Activated naive CD8-positive, alpha-beta T cell (primary cell): ENCODE measurements around the gene TIAL1.

Experiments used
- H3K27ac Mint-ChIP-seq: one replicate; pipeline ENCODE4 v1.8.0; 2021; ENCODE audit warnings: mixed read lengths
- H3K27me3 Mint-ChIP-seq: one replicate; pipeline ENCODE4 v1.8.0; 2021; ENCODE audit warnings: mixed read lengths
- H3K36me3 Mint-ChIP-seq: one replicate; pipeline ENCODE4 v1.8.0; 2021; ENCODE audit warnings: mixed read lengths
- H3K4me1 Mint-ChIP-seq: one replicate; pipeline ENCODE4 v1.8.0; 2021; ENCODE audit warnings: low read depth, mixed read lengths
- H3K4me3 Mint-ChIP-seq: one replicate; pipeline ENCODE4 v1.8.0; 2021; ENCODE audit warnings: mild to moderate bottlenecking, mixed read lengths
- H3K9me3 Mint-ChIP-seq: one replicate; pipeline ENCODE4 v1.8.0; 2021; ENCODE audit warnings: low read depth, mixed read lengths

Gene TIAL1

GRCh38 chr10:119596537-119597404, at the start of gene TIAL1:
TIAL1 (minus strand) TSS chr10:119596964; CDS start chr10:119596465, 499 bp downstream.
- Mint-ChIP-seq H3K36me3 (peaks cover 13% of the 10 kb centered on the region), H3K4me3 (peak within 1 kb of the TSS; percentile 99), H3K4me1 (peaks cover 50% of the 10 kb centered on the region), H3K27me3 (no peaks in the 10 kb centered on the region), H3K27ac (peak within 1 kb of the TSS; percentile 98), H3K9me3 (no peaks in the 10 kb centered on the region)

GRCh38 chr10:119644994-119645393, 48.2 kb upstream of the TIAL1 start:
- no peaks in the 10 kb centered on the region for H3K27me3 Mint-ChIP-seq
- H3K27ac Mint-ChIP-seq: no peak overlapping the region
- H3K4me1 Mint-ChIP-seq: peaks cover 16% of the 10 kb centered on the region
- no peak overlapping the region for H3K4me3 Mint-ChIP-seq
- no peaks in the 10 kb centered on the region for H3K36me3 Mint-ChIP-seq
- H3K9me3 Mint-ChIP-seq: no peaks in the 10 kb centered on the region

- H3K36me3 Mint-ChIP-seq: no peaks in the 10 kb centered on the region
- no peak overlapping the region for H3K4me3 Mint-ChIP-seq
- H3K9me3 Mint-ChIP-seq: no peaks in the 10 kb centered on the region
- peaks cover 13% of the 10 kb centered on the region for H3K4me1 Mint-ChIP-seq
- no peak overlapping the region for H3K27ac Mint-ChIP-seq
- H3K27me3 Mint-ChIP-seq: no peaks in the 10 kb centered on the region
These were observed 47.5 kb upstream of the TIAL1 start for GRCh38 chr10:119644205-119644814.

- H3K9me3 Mint-ChIP-seq: no peaks in the 10 kb centered on the region
- no peaks in the 10 kb centered on the region for H3K27me3 Mint-ChIP-seq
- H3K4me3 Mint-ChIP-seq: no peak overlapping the region
- no peak overlapping the region for H3K27ac Mint-ChIP-seq
- H3K36me3 Mint-ChIP-seq: no peaks in the 10 kb centered on the region
- H3K4me1 Mint-ChIP-seq: peaks cover 13% of the 10 kb centered on the region
These were observed 46.8 kb upstream of the TIAL1 start for GRCh38 chr10:119643306-119644204.

- Mint-ChIP-seq H3K27me3 (no peaks in the 10 kb centered on the region), H3K4me1 (peaks cover 13% of the 10 kb centered on the region), H3K9me3 (no peaks in the 10 kb centered on the region), H3K27ac (no peak overlapping the region), H3K4me3 (no peak overlapping the region), H3K36me3 (no peaks in the 10 kb centered on the region)
These were observed 45.9 kb upstream of the TIAL1 start for GRCh38 chr10:119642556-119643111.

- Mint-ChIP-seq H3K27ac (no peak overlapping the region), H3K9me3 (no peaks in the 10 kb centered on the region), H3K27me3 (no peaks in the 10 kb centered on the region), H3K4me1 (peaks cover 13% of the 10 kb centered on the region), H3K36me3 (no peaks in the 10 kb centered on the region), H3K4me3 (no peak overlapping the region)
These were observed 44.2 kb upstream of the TIAL1 start for GRCh38 chr10:119640875-119641526.

- peaks cover 13% of the 10 kb centered on the region for H3K4me1 Mint-ChIP-seq
- H3K9me3 Mint-ChIP-seq: no peaks in the 10 kb centered on the region
- no peaks in the 10 kb centered on the region for H3K36me3 Mint-ChIP-seq
- H3K27me3 Mint-ChIP-seq: no peaks in the 10 kb centered on the region
- H3K4me3 Mint-ChIP-seq: no peak overlapping the region
- H3K27ac Mint-ChIP-seq: no peak overlapping the region
These were observed 43.6 kb upstream of the TIAL1 start for GRCh38 chr10:119640384-119640783.

GRCh38 chr10:119638982-119639381, 42.2 kb upstream of the TIAL1 start:
- Mint-ChIP-seq H3K9me3 (no peaks in the 10 kb centered on the region), H3K4me1 (peaks cover 13% of the 10 kb centered on the region), H3K36me3 (no peaks in the 10 kb centered on the region), H3K4me3 (no peak overlapping the region), H3K27me3 (no peaks in the 10 kb centered on the region), H3K27ac (no peak overlapping the region)

GRCh38 chr10:119637631-119638030, 40.9 kb upstream of the TIAL1 start:
- Mint-ChIP-seq H3K27me3 (no peaks in the 10 kb centered on the region), H3K4me1 (peaks cover 4% of the 10 kb centered on the region), H3K36me3 (no peaks in the 10 kb centered on the region), H3K4me3 (no peak overlapping the region), H3K9me3 (no peaks in the 10 kb centered on the region), H3K27ac (no peak overlapping the region)

GRCh38 chr10:119634219-119634544, 37.4 kb upstream of the TIAL1 start:
- no peak overlapping the region for H3K27ac Mint-ChIP-seq
- H3K4me1 Mint-ChIP-seq: no peaks in the 10 kb centered on the region
- no peaks in the 10 kb centered on the region for H3K9me3 Mint-ChIP-seq
- no peaks in the 10 kb centered on the region for H3K27me3 Mint-ChIP-seq
- H3K4me3 Mint-ChIP-seq: no peak overlapping the region
- H3K36me3 Mint-ChIP-seq: no peaks in the 10 kb centered on the region

- Mint-ChIP-seq H3K4me3 (no peak overlapping the region), H3K9me3 (no peaks in the 10 kb centered on the region), H3K4me1 (no peaks in the 10 kb centered on the region), H3K27ac (no peak overlapping the region), H3K36me3 (no peaks in the 10 kb centered on the region), H3K27me3 (no peaks in the 10 kb centered on the region)
These were observed 36.9 kb upstream of the TIAL1 start for GRCh38 chr10:119633538-119634218.

- Mint-ChIP-seq H3K27ac (no peak overlapping the region), H3K4me1 (no peaks in the 10 kb centered on the region), H3K36me3 (no peaks in the 10 kb centered on the region), H3K4me3 (no peak overlapping the region), H3K9me3 (no peaks in the 10 kb centered on the region), H3K27me3 (no peaks in the 10 kb centered on the region)
These were observed 33.5 kb upstream of the TIAL1 start for GRCh38 chr10:119630300-119630699.

GRCh38 chr10:119625570-119626280, 29.0 kb upstream of the TIAL1 start:
- H3K4me3 Mint-ChIP-seq: no peak overlapping the region
- H3K36me3 Mint-ChIP-seq: no peaks in the 10 kb centered on the region
- no peaks in the 10 kb centered on the region for H3K27me3 Mint-ChIP-seq
- H3K4me1 Mint-ChIP-seq: no peaks in the 10 kb centered on the region
- no peaks in the 10 kb centered on the region for H3K9me3 Mint-ChIP-seq
- no peak overlapping the region for H3K27ac Mint-ChIP-seq

GRCh38 chr10:119621078-119621384, 24.3 kb upstream of the TIAL1 start:
- H3K4me1 Mint-ChIP-seq: peaks cover 3% of the 10 kb centered on the region
- no peaks in the 10 kb centered on the region for H3K9me3 Mint-ChIP-seq
- H3K36me3 Mint-ChIP-seq: no peaks in the 10 kb centered on the region
- no peak overlapping the region for H3K27ac Mint-ChIP-seq
- H3K4me3 Mint-ChIP-seq: no peak overlapping the region
- no peaks in the 10 kb centered on the region for H3K27me3 Mint-ChIP-seq
